GM18526 (cell line): Measurements from ENCODE around the gene MPP3.

Source experiments
- POLR2A ChIP-seq: IDR thresholded peaks from 3 replicates; pipeline ENCODE4 v1.6.1; 2011; ENCODE audit not compliant: insufficient read length; ENCODE audit errors: extremely low read depth

MPP3 gene

GRCh38 chr17:43822570-43823190 lies 10.3 kb downstream of the MPP3 start:
- no peak for TF ChIP-seq POLR2A

- no peak for TF ChIP-seq POLR2A
Observed at GRCh38 chr17:43820759-43821158, 12.2 kb downstream of the MPP3 start.

DNA sequence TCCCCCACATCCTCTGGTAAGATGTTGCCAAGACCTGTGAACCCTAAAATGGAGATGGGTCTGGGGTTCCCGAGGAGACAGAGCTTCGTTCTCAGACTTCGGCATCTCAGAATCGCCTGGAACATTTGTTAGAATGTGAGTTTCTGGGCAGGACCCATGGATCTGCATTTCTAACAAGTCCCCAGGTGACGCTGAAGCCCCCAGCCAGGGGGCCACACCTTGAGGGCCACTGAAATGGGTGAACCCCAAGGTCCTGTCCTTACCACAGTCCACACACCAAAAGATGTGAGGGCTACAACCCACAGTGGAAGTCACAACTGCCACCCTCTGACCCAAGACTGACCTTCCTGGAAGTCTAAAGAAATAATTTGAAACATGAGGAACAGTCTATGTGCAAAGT lies 14.0 kb downstream of the MPP3 start:
- no peak for TF ChIP-seq POLR2A

DNA sequence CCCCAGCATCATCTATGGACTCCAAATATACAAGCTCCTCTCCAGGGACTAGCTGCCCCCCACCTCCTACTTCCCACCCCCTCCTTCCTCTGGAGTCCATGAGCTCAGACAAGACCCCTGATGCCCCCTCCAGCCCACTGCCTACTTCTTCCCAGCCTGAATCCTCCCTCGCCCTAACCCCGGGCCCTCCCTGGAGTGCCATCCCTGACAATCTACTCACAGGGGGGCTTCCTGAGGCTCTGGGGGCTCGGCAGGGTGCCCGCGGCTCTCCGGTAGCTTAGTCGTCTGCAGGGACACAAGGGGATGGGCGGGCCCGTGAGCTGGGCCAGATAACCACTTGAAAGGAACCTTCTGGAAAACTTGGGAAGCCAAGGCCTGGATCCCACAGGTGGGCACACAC lies 15.1 kb downstream of the MPP3 start:
- TF ChIP-seq POLR2A = no peak

DNA sequence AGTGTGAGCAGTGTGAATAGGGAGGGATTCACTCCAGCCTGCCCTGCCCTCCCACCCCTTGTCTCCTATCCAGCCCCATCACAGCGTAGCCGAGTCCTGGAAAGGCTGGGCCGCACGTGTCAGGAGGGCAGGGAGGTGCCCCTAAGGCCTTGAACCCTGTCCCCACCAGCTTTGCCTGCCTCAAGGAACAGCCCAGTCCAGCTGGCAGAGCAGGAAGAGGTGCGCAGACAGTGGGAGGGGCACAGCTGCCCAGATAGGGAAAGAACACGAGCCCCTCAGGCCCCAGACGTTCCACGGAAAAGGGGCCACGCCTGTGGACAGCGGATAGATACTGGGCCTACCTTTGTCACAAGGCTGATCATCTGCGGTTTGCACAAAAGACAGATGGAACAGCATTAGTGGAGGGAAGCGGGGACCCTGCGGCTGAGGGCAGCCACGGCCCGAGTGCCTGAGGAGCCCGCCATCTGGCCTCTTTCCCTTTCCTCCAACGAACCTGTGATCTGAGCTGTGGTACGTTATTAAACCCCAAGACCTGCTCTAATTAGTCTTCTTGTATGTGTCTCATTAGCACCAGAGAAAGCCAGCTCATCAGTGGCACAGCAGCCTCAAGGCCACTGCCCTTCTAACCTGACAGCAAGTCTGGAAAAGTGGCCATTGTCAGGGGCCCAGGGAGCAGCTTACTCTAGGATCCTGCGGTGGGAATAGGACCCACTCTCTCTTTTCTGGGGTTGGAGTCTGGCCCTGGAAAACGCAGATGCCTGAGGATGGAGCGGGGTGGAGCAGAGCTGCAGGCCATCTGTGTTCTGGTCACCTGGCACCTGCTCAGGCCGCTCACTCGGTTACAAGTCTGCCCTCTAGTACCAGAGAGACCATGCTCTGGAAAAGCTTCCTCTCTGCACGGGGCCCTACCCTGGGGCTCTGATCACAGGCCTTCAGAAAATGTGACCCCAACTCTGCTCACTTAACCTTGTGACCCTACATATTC lies 16.3 kb downstream of the MPP3 start:
- no peak for TF ChIP-seq POLR2A

GRCh38 chr17:43814714-43815113 lies 18.2 kb downstream of the MPP3 start:
- no peak for TF ChIP-seq POLR2A

GRCh38 chr17:43814026-43814425 lies 18.9 kb downstream of the MPP3 start:
- no peak for TF ChIP-seq POLR2A

DNA sequence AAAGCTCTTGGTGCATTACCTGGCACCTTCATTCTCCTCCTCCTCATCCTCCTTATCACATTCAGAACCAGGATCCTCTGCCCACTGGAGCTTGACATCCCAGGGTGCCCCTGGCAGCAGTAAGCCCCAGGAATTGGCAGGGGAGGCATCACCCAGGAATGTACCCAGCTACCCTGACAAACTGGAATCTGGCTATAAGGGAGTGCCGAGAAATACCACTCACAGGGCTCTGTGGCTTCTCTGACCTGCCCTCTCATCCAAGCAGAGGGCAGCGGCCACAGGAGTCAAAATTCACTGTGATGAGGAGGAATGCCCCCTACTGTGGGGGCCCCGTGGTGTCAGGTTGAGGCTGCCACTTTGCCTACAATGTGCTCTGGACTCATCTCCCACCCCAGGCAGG lies 19.6 kb downstream of the MPP3 start:
- no peak for TF ChIP-seq POLR2A

GRCh38 chr17:43812396-43813265 lies 20.3 kb downstream of the MPP3 start:
- no peak for TF ChIP-seq POLR2A

GRCh38 chr17:43810823-43811222 lies 22.1 kb downstream of the MPP3 start:
- no peak for TF ChIP-seq POLR2A

DNA sequence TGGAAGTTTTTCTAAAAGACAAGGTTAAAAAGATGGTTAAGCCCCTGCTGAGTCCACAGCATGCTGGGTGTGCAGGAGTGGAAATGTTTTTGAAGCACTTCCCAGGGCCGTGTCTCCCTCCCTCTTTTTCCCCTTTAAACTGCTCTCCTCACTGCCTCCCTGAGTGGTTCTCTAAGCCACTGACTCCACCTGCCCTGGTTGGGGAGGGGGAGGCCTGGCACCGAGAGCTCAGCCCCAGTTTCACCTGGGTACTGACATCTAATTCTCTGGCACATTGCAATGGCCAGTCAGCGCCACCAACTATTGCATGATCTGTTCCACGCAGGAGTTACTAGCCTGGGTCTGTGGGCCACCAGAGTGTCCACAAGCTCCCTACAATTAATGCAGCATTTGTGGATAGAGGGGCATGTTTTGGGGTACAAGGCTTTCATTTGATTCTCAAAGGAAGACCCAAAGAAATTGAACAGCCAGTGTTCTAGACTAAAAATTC lies 22.7 kb downstream of the MPP3 start:
- TF ChIP-seq POLR2A = no peak

DNA sequence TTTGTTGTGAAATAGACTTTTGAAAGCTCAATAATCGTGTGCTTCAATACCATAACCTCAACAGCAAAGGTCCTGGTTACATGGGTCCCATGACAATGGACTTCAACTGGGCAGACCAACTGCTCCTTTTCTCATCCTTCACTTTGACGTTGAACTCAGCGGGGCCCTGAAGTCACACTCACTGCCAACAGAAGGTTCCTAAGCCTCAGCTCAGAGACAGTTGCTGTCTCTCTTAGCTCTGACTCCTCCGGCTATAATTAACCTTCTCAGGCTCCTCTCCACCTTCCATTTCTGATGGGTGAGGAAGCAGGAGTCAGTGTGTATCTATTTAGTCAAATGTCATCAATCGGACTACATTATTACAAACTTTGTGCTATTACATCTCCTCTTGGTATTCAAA lies 23.8 kb downstream of the MPP3 start:
- TF ChIP-seq POLR2A = no peak

- no peak for TF ChIP-seq POLR2A
Observed at GRCh38 chr17:43808076-43808475, 24.9 kb downstream of the MPP3 start.

GRCh38 chr17:43805117-43805516 lies 27.8 kb downstream of the MPP3 start:
- no peak for TF ChIP-seq POLR2A

DNA sequence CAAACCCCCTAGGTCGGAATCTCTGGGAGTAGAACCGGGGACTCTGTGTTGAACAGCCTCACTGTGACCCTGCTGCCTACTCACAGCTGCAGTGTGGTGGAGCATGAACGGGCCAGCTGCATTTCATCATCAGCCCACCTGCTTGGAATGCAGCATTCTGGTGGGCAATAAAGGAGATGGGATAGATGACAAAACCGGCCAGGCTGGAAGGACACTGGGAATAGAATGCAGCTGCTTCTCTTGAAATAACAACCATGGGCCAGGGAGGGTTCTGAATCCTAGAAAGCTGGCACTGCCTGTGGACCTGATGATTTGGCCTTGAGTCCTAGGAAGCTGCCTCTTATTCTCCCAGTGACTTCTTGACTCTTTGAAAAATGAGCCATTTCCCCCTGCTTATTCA lies 29.2 kb downstream of the MPP3 start:
- TF ChIP-seq POLR2A = no peak
